ENCODE results near the gene FGF2.
"Not testable (repeated sequence)": the region's sequence is repeated elsewhere in the genome, so short reads cannot be mapped to it uniquely, and the experiment has no call there.

FGF2 gene

GRCh38 chr4:122814426-122814825, 12.2 kb upstream of the FGF2 start:
- no peak for DNase-seq (ENCODE audit: low spot score)

DNA sequence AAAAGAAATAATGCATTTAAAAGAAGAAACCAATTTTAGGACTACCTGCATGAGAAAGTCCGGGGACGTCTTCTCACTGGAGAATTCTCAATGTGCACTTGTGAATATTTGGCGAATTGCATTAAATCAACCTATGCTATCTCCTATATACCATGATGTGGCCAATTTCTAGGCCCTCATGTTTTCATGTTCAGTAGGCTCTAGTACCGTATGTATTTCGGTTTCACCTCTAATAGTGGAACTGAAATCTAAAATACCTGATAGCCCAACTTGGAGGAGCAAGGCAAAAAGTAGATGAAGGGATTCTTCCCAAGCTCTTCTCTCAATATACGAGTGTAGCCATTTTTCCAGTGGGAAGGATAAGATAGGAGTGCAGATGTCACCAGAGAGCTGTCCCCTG, 11.4 kb upstream of the FGF2 start:
- DNase-seq (ENCODE audit: low spot score) = no peak

GRCh38 chr4:122816476-122816875, 10.2 kb upstream of the FGF2 start:
- DNase-seq (ENCODE audit: low spot score) = no peak

DNA sequence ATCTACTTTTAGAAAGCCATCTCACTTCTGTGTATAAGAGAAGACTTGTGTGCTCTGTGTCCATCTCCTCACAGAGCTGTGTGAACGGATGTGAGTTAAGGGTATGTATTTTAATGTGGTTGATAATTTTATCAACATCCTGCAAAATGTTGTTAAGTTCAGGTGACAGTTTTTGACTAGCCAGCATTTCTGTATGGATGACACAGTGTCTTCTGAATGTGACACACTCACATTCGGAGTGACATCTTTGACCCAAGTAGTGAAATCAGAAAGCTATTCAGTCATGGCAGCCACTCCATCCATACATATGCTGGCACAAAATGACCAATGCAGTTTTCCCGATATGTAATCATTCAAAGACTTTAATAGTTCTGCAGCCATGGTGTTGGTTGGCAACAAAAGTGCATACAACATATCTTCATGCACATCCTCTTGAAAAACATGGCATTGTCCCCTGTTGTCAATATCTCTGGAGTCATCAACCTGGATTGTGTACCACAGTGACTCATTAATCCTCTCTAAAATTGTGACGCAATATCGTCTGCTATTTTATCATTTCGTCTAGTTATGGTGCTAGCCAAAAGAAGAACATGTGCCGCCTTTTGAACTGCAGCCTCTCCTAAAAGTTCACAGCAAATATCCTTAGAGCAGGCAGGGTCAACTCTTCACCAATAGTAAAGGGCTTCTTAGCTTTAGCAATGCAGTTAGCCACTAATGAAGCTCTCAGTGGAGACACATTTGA, 6.8 kb upstream of the FGF2 start:
- DNase-seq (ENCODE audit: low spot score) = no peak

DNA sequence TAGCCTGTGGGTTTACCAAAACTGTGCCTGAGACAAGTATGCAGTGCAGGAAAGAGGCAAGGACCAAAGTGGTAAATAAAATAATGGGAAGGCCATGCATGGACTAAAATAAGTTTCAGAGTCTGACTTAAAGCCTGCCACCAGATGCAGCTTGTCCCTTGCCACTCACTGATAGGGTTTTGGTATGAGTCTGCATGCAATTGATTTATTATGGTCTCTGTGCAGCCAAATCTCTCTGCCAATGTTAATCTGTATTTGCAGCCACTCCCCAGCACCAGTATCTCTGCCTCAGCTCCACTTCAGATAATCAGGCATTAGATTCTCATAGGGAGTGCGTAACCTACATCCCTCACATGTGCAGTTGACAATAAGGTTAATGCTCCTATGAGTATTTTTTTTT, 5.5 kb upstream of the FGF2 start:
- DNase-seq (ENCODE audit: low spot score) = no peak

GRCh38 chr4:122822466-122822865, 4.2 kb upstream of the FGF2 start:
- no peak for DNase-seq (ENCODE audit: low spot score)

- no peak for DNase-seq (ENCODE audit: low spot score)
Observed at GRCh38 chr4:122823476-122823875, 3.2 kb upstream of the FGF2 start.

- DNase-seq (ENCODE audit: low spot score) = no peak
Observed at GRCh38 chr4:122824616-122825015, 2.0 kb upstream of the FGF2 start.

- no peak for DNase-seq (ENCODE audit: low spot score)
Observed at GRCh38 chr4:122826079-122826527, 528 bp upstream of the FGF2 start.

- no peak for DNase-seq (ENCODE audit: low spot score)
Observed at GRCh38 chr4:122827258-122827878, 737 bp downstream of the FGF2 start.

GRCh38 chr4:122827879-122828601, 1.4 kb downstream of the FGF2 start:
- no peak for DNase-seq (ENCODE audit: low spot score)

DNA sequence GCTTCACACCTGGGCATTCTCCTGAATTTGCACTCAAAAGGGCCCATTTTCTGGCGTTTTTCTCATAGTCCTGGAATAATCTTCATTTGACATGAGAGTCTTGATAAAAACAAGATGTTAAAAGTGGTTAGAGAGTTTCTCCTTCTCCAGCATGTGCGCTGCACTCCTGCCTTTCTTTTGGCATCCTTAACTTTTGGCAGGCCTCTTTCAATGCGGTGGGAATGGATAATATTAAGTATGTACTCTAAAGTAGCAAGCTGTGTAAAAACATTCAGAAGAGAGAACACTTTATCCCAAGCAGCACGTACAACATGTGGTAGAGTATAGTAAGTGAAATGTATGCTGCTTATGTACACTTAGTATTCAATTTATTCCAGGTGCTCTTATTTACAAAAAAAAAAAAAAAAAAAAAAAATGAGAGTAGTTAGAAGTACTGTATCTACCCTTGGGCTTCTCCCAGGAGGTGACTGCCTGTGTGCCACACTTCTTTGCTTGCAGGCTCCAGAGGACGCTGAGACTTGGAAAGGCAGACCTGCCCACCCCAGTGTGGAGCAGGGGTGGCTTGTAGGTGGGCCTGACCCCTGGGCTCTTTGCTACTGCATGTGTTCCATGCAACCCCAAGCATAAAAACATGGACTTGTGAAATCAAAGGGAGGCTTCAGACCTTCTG, 3.9 kb downstream of the FGF2 start:
- no peak for DNase-seq (ENCODE audit: low spot score)

DNA sequence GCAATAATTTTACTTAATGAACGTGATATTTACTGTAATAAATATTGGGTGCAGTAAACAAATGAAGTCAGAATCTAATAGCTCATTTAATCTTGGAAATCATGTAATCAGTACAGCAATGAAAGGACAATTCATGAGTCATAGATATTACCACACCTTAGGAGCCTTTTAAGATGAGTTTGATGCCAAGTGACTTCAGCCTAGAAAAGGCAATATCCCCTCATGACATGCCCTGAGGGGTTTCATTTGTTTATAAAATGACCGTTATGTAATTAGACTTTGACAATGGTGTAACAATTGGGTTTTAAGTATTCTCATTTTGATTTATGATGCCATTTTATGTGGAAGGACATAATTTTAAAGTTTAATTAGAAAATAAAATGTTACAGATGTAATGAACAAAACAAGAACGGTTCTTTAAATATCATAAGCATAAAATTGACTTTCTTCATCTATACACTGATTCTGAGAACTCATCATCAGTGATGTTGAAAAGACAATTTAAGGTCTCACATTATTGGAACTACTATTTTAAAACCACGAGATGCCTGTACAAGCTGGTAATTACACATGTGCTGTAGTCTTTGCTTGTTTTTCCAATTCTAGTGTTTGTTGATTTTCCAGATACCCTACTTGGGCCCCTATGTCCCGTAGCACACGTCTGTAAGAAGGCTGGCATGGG, 5.0 kb downstream of the FGF2 start:
- DNase-seq (ENCODE audit: low spot score) = no peak

DNA sequence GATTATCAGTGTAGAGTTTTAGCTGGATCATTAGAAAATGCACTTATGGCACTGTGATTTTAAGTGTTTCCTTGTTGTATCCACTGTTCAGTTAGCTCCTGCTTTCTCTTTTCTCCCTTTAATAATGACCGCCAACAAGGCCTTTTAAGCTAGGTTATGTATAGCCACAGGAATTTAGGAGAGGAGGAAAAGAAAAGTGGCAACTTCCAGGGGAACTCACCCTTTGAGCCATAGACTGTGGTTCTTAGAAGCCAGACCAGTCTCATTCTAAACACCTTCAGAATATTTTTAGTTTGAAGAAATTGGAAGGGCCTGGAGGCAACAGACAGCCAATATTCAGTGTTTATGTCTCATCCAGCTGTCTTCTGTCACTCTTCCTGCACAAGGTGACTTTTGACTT, 6.1 kb downstream of the FGF2 start:
- no peak for DNase-seq (ENCODE audit: low spot score)

GRCh38 chr4:122833999-122834398, 7.4 kb downstream of the FGF2 start:
- no peak for DNase-seq (ENCODE audit: low spot score)

DNA sequence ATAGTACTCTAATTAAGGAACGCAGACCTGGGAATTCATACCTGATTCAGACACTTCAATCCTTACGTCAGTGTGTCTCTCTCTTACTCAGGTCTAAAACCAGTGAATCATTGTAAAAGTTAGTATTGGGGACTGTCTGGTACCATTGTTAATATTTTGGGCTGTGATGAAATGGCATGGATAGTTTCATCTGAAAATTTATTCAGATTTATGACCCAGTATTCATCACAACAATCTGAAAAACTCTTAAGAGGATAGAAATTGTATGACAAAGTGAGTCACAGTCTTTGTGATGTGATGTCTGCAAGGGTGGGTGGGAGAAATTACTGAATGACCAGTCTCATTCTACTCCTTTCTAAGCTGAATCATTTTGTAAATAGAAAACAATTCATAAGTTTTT, 10.3 kb downstream of the FGF2 start:
- DNase-seq (ENCODE audit: low spot score) = no peak

DNA sequence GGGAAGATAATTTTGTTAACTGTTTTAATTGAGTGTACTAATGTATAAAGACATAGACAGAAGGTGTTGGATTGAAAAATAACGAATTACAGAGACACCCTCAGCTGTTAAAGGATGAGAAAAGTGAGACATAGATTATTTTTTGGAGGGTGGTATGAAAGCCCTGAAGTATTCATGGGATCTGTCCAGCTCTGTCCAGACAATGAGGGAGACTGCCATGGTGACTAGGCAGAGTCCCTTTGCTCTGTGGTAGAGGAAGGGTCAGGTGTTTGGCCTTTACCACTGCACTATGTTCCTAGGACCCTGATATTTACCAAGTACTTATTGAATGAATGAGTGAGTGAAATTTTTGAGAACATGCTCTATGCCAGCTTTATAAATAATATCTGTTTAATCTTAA, 11.4 kb downstream of the FGF2 start:
- no peak for DNase-seq (ENCODE audit: low spot score)

DNA sequence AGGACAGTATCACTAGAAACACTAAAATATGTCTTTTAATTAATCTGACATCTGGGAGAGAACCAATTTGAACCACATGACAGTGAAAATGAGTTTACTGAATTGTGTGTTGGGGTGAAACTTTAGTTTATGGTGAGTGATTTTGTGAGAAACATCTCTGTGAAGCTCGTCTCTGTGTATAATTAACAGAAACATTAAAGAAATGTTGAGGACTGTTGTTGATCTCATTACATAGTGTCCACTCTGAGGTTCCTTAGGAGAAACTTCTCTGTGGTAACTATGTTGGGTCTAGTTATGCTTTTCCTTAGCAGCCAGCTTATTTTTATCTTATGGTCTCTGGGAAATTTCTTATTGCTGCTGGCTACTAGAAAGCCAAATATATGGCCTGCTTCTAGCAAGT, 15.8 kb downstream of the FGF2 start:
- DNase-seq (ENCODE audit: low spot score) = no peak

GRCh38 chr4:122842984-122843531, 16.4 kb downstream of the FGF2 start:
- no peak for DNase-seq (ENCODE audit: low spot score)

DNA sequence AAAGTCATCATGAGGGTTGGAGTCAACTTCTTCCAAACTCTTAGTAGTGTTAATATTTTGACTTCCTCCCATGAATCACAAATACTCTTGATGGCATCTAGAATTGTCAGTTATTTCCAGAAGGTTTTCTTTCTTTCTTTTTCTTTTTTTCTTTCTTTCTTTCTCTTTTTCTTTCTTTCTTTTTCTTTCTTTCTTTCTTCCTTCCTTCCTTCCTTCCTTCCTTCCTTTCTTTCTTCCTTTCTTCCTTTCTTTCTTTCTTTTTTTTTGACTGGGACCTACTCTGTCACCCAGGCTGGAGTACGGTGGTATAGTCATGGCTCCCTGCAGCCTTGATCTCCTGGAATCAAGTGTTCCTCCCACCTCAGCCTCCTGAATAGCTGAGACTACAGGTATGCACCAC, 17.8 kb downstream of the FGF2 start:
- not testable (repeated sequence) for DNase-seq (ENCODE audit: low spot score)

DNA sequence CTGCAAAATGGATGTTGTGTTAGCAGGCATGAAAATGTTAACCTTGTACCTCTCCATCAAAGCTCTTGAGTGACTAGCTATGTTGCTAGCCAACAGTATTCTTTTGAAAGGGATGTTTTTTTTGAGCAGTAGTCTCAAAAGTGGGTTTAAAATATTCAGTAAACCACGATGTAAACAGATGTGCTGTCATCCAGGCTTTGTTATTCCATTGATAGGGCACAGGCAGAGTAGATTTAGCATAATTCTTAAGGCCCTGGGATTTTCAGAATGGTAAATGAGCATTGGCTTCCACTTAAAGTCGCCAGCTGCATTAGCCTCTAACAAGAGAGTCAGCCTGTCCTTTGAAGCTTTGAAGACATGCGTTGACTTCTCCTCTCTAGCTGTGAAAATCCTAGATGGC, 18.4 kb downstream of the FGF2 start:
- no peak for DNase-seq (ENCODE audit: low spot score)

DNA sequence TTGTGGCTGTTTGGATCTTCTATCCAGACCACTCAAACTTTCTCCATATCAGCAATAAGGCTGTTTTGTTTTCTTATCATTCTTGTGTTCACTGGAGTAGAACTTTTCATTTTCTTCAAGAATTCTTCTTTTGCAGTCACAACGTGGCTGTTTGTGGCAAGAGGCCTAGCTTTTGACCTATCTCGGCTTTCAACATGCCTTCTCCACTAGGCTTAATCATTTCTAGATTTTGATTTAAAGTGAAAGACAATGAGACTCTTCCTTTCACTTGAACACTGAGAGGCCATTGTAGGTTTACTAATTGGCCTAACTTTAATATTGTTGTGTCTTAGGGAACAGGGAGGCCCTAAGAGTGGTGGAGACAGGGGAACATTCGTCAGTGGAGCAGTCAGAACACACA, 19.1 kb downstream of the FGF2 start:
- no peak for DNase-seq (ENCODE audit: low spot score)

Measured in NAMALWA (cell line).